NCI-H1694 (cell line): ENCODE results near the gene ABCD3.
"Not testable (repeated sequence)": the region's sequence is repeated elsewhere in the genome, so short reads cannot be mapped to it uniquely, and the experiment has no call there.

Experiments
- DNase-seq: peaks from one replicate; lab custom pipeline; 2025; lab: John Stamatoyannopoulos, UW

ABCD3 gene

GRCh38 chr1:94416901-94417727 is 1.1 kb upstream of the ABCD3 start:
- DNase-seq = no peak

GRCh38 chr1:94417728-94417977 is 536 bp upstream of the ABCD3 start:
- no peak for DNase-seq

GRCh38 chr1:94418664-94419655 is 771 bp downstream of the ABCD3 start:
- DNase-seq = peak; percentile 59

GRCh38 chr1:94422115-94422820 is 4.1 kb downstream of the ABCD3 start:
- no peak for DNase-seq

- DNase-seq = no peak
Observed at GRCh38 chr1:94425821-94426484, 7.8 kb downstream of the ABCD3 start.

GRCh38 chr1:94426485-94426870 is 8.3 kb downstream of the ABCD3 start:
- DNase-seq = not testable (repeated sequence)

GRCh38 chr1:94428441-94428840 is 10.3 kb downstream of the ABCD3 start:
- no peak for DNase-seq

- DNase-seq = not testable (repeated sequence)
Observed at GRCh38 chr1:94428927-94429528, 10.8 kb downstream of the ABCD3 start.

- not testable (repeated sequence) for DNase-seq
Observed at GRCh38 chr1:94430066-94430465, 11.9 kb downstream of the ABCD3 start.

- DNase-seq = no peak
Observed at GRCh38 chr1:94433866-94434265, 15.7 kb downstream of the ABCD3 start.

- no peak for DNase-seq
Observed at GRCh38 chr1:94434365-94435045, 16.3 kb downstream of the ABCD3 start.

GRCh38 chr1:94438692-94439276 is 20.6 kb downstream of the ABCD3 start:
- DNase-seq = no peak

GRCh38 chr1:94440088-94440487 is 21.9 kb downstream of the ABCD3 start:
- no peak for DNase-seq

GRCh38 chr1:94443067-94443466 is 24.9 kb downstream of the ABCD3 start:
- DNase-seq = not testable (repeated sequence)

- DNase-seq = not testable (repeated sequence)
Observed at GRCh38 chr1:94444819-94445218, 26.6 kb downstream of the ABCD3 start.

- DNase-seq = not testable (repeated sequence)
Observed at GRCh38 chr1:94445733-94446132, 27.5 kb downstream of the ABCD3 start.

- DNase-seq = not testable (repeated sequence)
Observed at GRCh38 chr1:94446177-94446576, 28.0 kb downstream of the ABCD3 start.

GRCh38 chr1:94448741-94449140 is 30.6 kb downstream of the ABCD3 start:
- DNase-seq = not testable (repeated sequence)

- DNase-seq = no peak
Observed at GRCh38 chr1:94456736-94457135, 38.5 kb downstream of the ABCD3 start.

- DNase-seq = no peak
Observed at GRCh38 chr1:94462606-94463005, 44.4 kb downstream of the ABCD3 start.
